Measurements from ENCODE around the gene ABCA13.

ABCA13 gene

GRCh38 chr7:48511080-48511479 lies 339.8 kb downstream of the ABCA13 start:
- no peaks in the 10 kb centered on the region for H3K27me3 Mint-ChIP-seq (ENCODE audit: low read depth, poor library complexity)
- TF ChIP-seq, protein P1, sequence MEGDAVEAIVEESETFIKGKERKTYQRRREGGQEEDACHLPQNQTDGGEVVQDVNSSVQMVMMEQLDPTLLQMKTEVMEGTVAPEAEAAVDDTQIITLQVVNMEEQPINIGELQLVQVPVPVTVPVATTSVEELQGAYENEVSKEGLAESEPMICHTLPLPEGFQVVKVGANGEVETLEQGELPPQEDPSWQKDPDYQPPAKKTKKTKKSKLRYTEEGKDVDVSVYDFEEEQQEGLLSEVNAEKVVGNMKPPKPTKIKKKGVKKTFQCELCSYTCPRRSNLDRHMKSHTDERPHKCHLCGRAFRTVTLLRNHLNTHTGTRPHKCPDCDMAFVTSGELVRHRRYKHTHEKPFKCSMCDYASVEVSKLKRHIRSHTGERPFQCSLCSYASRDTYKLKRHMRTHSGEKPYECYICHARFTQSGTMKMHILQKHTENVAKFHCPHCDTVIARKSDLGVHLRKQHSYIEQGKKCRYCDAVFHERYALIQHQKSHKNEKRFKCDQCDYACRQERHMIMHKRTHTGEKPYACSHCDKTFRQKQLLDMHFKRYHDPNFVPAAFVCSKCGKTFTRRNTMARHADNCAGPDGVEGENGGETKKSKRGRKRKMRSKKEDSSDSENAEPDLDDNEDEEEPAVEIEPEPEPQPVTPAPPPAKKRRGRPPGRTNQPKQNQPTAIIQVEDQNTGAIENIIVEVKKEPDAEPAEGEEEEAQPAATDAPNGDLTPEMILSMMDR (IDR thresholded peaks at IDR 0.05), result no peak
- H3K9me3 Mint-ChIP-seq, result no peaks in the 10 kb centered on the region
- H3K27ac Mint-ChIP-seq, result peak overlapping the region; percentile 94
- peak overlapping the region; percentile 54 for H3K4me3 Mint-ChIP-seq
- no peaks in the 10 kb centered on the region for H3K36me3 Mint-ChIP-seq (ENCODE audit: low read depth)
- peak; percentile 10 for DNase-seq
- H3K4me1 Mint-ChIP-seq, result peaks cover 53% of the 10 kb centered on the region

- Mint-ChIP-seq H3K4me1 (peaks cover 55% of the 10 kb centered on the region), H3K4me3 (no peak overlapping the region), H3K27me3 (ENCODE audit: low read depth, poor library complexity) (no peaks in the 10 kb centered on the region), H3K27ac (no peak overlapping the region), H3K36me3 (ENCODE audit: low read depth) (no peaks in the 10 kb centered on the region), H3K9me3 (no peaks in the 10 kb centered on the region)
- peak; percentile 14 for DNase-seq
- TF ChIP-seq, protein P1 (IDR thresholded peaks at IDR 0.05), result no peak
These were observed 341.6 kb downstream of the ABCA13 start for GRCh38 chr7:48512892-48513291.

GRCh38 chr7:48515171-48515570 lies 343.9 kb downstream of the ABCA13 start:
- DNase-seq, result no peak
- H3K4me3 Mint-ChIP-seq, result no peak overlapping the region
- H3K4me1 Mint-ChIP-seq, result peaks cover 49% of the 10 kb centered on the region
- no peak overlapping the region for H3K27ac Mint-ChIP-seq
- TF ChIP-seq, protein P1 (IDR thresholded peaks at IDR 0.05), result no peak
- H3K36me3 Mint-ChIP-seq (ENCODE audit: low read depth), result no peaks in the 10 kb centered on the region
- no peaks in the 10 kb centered on the region for H3K9me3 Mint-ChIP-seq
- no peaks in the 10 kb centered on the region for H3K27me3 Mint-ChIP-seq (ENCODE audit: low read depth, poor library complexity)

GRCh38 chr7:48518092-48518491 lies 346.8 kb downstream of the ABCA13 start:
- H3K4me3 Mint-ChIP-seq, result no peak overlapping the region
- no peaks in the 10 kb centered on the region for H3K36me3 Mint-ChIP-seq (ENCODE audit: low read depth)
- peaks cover 32% of the 10 kb centered on the region for H3K4me1 Mint-ChIP-seq
- no peak for DNase-seq
- no peaks in the 10 kb centered on the region for H3K9me3 Mint-ChIP-seq
- H3K27ac Mint-ChIP-seq, result no peak overlapping the region
- TF ChIP-seq, protein P1 (IDR thresholded peaks at IDR 0.05), result no peak
- H3K27me3 Mint-ChIP-seq (ENCODE audit: low read depth, poor library complexity), result peaks cover 4% of the 10 kb centered on the region

DNA sequence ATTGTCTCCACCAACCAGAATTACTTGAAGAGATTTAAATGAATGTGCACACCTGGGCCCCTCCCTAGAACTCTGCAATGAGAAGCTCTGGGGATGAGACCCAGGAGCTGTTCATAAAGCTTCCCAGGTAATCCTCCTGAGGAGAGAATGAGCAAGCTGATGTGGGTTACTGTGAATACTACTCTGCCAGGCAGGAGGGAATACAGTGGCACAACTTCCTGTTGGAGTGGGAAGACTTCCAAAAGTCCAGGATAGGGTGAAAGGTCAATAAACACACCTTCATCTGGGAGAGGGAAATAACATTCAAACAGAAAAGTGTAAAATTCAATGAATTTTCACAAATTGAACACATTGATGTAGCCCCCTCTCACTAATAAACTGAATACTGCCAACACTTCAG lies 351.4 kb downstream of the ABCA13 start:
- no peak for DNase-seq
- no peaks in the 10 kb centered on the region for H3K9me3 Mint-ChIP-seq
- H3K27ac Mint-ChIP-seq, result no peak overlapping the region
- H3K36me3 Mint-ChIP-seq (ENCODE audit: low read depth), result no peaks in the 10 kb centered on the region
- H3K4me3 Mint-ChIP-seq, result no peak overlapping the region
- peaks cover 4% of the 10 kb centered on the region for H3K27me3 Mint-ChIP-seq (ENCODE audit: low read depth, poor library complexity)
- H3K4me1 Mint-ChIP-seq, result peaks cover 41% of the 10 kb centered on the region
- TF ChIP-seq, protein P1 (IDR thresholded peaks at IDR 0.05), result no peak
